Peyer's patch (tissue), 4 donors: ENCODE results near the gene PLXNA1. TPM values are rescaled to one million over a fixed set of nuclear protein-coding genes. Genes with fewer than 3 reads are reported as not detected.

Experiments used
- DNase-seq, 3 donors: peaks; one replicate each; pipeline ENCODE4 v3.0.0-alpha.2; 2017 to 2019
- H3K27ac ChIP-seq, 4 donors: fragments of 200-600 bp; sonication (generic); one replicate each; pipeline ENCODE4 v1.5.1; 2016 to 2019
- H3K27me3 ChIP-seq, 2 donors: fragments of 200-600 bp; sonication (generic); one replicate each; pipeline ENCODE4 v1.5.1; 2019
- H3K36me3 ChIP-seq, 3 donors: fragments of 200-600 bp; sonication (generic); one replicate each; pipeline ENCODE4 v1.5.1; 2016 to 2019
- H3K4me1 ChIP-seq, 4 donors: fragments of 200-600 bp; sonication (generic); one replicate each; pipeline ENCODE4 v1.5.1; 2016 to 2019
- H3K4me3 ChIP-seq, 4 donors: fragments of 200-600 bp; sonication (generic); 1 replicate in 3 of 4; 2 replicates in 1 of 4; pipeline ENCODE4 v1.5.1; 2016 to 2019; ENCODE audit warnings: mild to moderate bottlenecking in 1 of 4
- H3K9me3 ChIP-seq, 4 donors: fragments of 200-600 bp; sonication (generic); one replicate each; pipeline ENCODE4 v1.5.1; 2016 to 2019; ENCODE audit warnings: mild to moderate bottlenecking in 1 of 4
- POLR2A ChIP-seq, 2 donors: fragments of 450-650 bp; IDR thresholded peaks; one replicate each; pipeline ENCODE4 v1.5.1; 2017; ENCODE audit warnings: antibody characterized with exemption in 2 of 2, mild to moderate bottlenecking in 2 of 2, moderate library complexity in 2 of 2
- total RNA-seq, 4 donors: library from RNA; depleted of rRNA; stranded (reverse); fragments of >200 nt; gene quantifications; one replicate each; pipeline ENCODE4 v1.1.0, GENCODE V29; 2016
- TF ChIP-seq, protein P1 (sequence below), 6 experiments: fragments of 450-650 bp in 4 of 6; fragments of 200-600 bp in 2 of 6; sonication (generic) in 1 of 6; IDR thresholded peaks; one replicate each; pipeline ENCODE4 v1.5.1; 2017 to 2019; ENCODE audit warnings: antibody characterized with exemption in 6 of 6, mild to moderate bottlenecking in 3 of 6, moderate library complexity in 1 of 6

Gene PLXNA1
- total RNA-seq, 4 donors from 2014 or later: 30.1 to 54.5 (median 44.6) TPM

DNA sequence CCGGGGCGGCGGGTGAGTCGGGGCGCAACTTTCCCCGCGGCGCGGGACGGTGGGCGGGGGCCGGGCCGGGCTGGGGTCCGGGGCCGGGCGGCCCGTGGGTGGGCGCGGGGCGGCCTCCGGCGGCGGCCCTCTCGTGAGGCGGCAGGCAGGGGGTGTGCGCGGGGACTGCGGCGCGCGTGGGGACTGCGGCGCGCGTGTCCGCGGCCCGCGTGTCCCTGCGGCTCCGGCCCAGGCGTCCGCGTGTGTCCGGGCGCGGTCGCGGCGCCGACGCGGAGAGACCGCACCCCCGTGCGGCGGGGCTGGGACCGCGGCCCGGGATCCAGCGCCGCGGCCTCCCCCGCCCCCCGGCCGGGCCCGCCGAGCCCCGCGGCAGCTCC lies 349 bp downstream of the PLXNA1 start:
- Histone ChIP-seq H3K4me1 (peaks cover 0 to 35% (median 8%) of the 10 kb centered on the region in 4 donors), H3K27ac (peak overlapping the region in 2 of 4 donors; percentile 10 to 47), H3K27me3 (no peaks in the 10 kb centered on the region), H3K36me3 (no peaks in the 10 kb centered on the region), H3K4me3 (peak overlapping the region; percentile 60 to 85 (median 68)), H3K9me3 (no peaks in the 10 kb centered on the region)
- DNase-seq: no peak
- TF ChIP-seq POLR2A (IDR thresholded peaks at IDR 0.05): no peak
- TF ChIP-seq, protein P1, sequence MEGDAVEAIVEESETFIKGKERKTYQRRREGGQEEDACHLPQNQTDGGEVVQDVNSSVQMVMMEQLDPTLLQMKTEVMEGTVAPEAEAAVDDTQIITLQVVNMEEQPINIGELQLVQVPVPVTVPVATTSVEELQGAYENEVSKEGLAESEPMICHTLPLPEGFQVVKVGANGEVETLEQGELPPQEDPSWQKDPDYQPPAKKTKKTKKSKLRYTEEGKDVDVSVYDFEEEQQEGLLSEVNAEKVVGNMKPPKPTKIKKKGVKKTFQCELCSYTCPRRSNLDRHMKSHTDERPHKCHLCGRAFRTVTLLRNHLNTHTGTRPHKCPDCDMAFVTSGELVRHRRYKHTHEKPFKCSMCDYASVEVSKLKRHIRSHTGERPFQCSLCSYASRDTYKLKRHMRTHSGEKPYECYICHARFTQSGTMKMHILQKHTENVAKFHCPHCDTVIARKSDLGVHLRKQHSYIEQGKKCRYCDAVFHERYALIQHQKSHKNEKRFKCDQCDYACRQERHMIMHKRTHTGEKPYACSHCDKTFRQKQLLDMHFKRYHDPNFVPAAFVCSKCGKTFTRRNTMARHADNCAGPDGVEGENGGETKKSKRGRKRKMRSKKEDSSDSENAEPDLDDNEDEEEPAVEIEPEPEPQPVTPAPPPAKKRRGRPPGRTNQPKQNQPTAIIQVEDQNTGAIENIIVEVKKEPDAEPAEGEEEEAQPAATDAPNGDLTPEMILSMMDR (IDR thresholded peaks at IDR 0.05): peak in 2 of 6 experiments; percentile 9 to 33

GRCh38 chr3:126983653-126984390 lies 907 bp downstream of the PLXNA1 start:
- peak; percentile 38 to 66 (median 60) for DNase-seq
- TF ChIP-seq POLR2A (IDR thresholded peaks at IDR 0.05): no peak
- H3K4me1 ChIP-seq: peaks cover 0 to 35% (median 8%) of the 10 kb centered on the region in 4 donors
- H3K36me3 ChIP-seq: peaks cover 0 to 2% (median 0%) of the 10 kb centered on the region in 3 donors
- H3K9me3 ChIP-seq: no peaks in the 10 kb centered on the region
- H3K27ac ChIP-seq: peak overlapping the region in 3 of 4 donors; percentile 10 to 47 (median 26)
- H3K4me3 ChIP-seq: peak overlapping the region; percentile 60 to 85 (median 68)
- H3K27me3 ChIP-seq: no peaks in the 10 kb centered on the region

- no peak overlapping the region for H3K27ac ChIP-seq
- H3K4me3 ChIP-seq: peak overlapping the region; percentile 60 to 85 (median 68)
- peaks cover 0 to 35% (median 8%) of the 10 kb centered on the region in 4 donors for H3K4me1 ChIP-seq
- H3K9me3 ChIP-seq: no peaks in the 10 kb centered on the region
- TF ChIP-seq, protein P1 (IDR thresholded peaks at IDR 0.05): no peak
- TF ChIP-seq POLR2A (IDR thresholded peaks at IDR 0.05): no peak
- no peak for DNase-seq
- H3K36me3 ChIP-seq: peaks cover 0 to 10% (median 0%) of the 10 kb centered on the region in 3 donors
- no peaks in the 10 kb centered on the region for H3K27me3 ChIP-seq
These were observed 1.6 kb downstream of the PLXNA1 start for GRCh38 chr3:126984391-126985131.

DNA sequence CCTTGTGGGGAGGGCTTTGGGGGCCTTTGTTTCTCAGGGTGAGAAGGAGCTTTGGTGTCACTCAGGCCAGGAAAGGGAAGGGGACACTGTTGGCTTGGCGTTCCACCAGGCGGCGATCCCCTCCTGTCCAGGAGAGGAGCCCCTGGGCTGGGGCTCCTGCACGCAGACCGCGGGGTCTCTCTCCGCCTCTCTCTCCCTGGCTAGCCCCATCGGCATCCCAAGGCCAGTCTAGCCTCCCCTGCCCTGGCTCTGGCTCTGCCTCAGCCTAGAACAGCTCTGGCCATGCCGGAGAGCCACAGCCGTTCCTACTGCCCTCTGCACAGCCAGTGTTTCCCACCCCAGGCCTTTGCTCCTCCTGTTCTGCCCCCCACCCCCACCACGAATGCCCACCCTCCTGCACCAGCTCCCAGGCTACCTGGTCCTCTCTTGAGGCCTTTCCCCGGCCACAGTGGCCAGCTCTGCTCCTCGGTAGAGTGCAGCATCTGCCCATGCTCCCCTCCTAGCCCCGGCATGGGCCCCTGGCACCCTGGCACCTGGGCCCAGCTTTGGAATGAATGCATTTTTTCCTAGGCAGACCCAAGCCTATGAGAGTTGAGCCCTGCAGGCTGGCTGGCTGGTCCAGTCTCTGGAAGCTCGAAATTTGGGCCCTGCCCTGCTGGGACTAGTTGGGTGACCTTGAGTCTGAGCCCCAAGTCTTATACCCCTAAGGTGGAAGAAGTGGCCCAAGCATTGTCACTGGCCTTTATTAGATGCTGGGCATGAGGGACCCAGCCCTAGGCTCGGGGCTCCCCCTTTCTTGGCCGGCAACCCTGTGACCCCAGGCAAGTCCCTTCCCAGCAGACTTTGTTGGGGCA lies 2.4 kb downstream of the PLXNA1 start:
- H3K4me3 ChIP-seq: no peak overlapping the region
- DNase-seq: no peak
- H3K36me3 ChIP-seq: peaks cover 0 to 18% (median 0%) of the 10 kb centered on the region in 3 donors
- H3K27me3 ChIP-seq: no peaks in the 10 kb centered on the region
- H3K27ac ChIP-seq: no peak overlapping the region
- no peak for TF ChIP-seq POLR2A (IDR thresholded peaks at IDR 0.05)
- TF ChIP-seq, protein P1 (IDR thresholded peaks at IDR 0.05): no peak
- no peaks in the 10 kb centered on the region for H3K9me3 ChIP-seq
- peaks cover 0 to 35% (median 8%) of the 10 kb centered on the region in 4 donors for H3K4me1 ChIP-seq

DNA sequence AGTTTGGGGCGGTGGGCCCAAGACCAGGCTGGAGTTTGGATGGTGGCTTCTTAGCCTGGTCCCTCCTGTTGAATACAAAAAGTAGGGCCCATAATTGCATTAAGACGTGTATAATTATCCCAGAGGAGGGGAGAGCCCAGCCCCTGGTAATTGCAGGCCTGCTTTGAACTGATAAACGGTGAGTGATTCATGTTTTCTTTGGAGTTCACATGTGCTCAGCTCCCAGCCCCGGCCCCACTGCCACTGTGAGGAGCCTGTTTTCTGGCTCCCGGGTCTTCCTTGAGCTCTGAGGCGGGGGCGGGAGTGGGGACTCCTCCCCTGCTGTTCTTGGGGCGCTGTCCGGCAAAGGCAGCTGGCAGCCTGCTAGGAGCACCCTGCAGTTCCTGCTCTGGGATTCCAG lies 3.1 kb downstream of the PLXNA1 start:
- Histone ChIP-seq H3K36me3 (peaks cover 0 to 20% (median 0%) of the 10 kb centered on the region in 3 donors), H3K27ac (no peak overlapping the region), H3K4me1 (peaks cover 0 to 35% (median 8%) of the 10 kb centered on the region in 4 donors), H3K4me3 (no peak overlapping the region), H3K27me3 (no peaks in the 10 kb centered on the region), H3K9me3 (no peaks in the 10 kb centered on the region)
- no peak for DNase-seq
- TF ChIP-seq, protein P1 (IDR thresholded peaks at IDR 0.05): no peak
- TF ChIP-seq POLR2A (IDR thresholded peaks at IDR 0.05): no peak
